ENCODE data around the gene ANP32B.

Gene ANP32B

DNA sequence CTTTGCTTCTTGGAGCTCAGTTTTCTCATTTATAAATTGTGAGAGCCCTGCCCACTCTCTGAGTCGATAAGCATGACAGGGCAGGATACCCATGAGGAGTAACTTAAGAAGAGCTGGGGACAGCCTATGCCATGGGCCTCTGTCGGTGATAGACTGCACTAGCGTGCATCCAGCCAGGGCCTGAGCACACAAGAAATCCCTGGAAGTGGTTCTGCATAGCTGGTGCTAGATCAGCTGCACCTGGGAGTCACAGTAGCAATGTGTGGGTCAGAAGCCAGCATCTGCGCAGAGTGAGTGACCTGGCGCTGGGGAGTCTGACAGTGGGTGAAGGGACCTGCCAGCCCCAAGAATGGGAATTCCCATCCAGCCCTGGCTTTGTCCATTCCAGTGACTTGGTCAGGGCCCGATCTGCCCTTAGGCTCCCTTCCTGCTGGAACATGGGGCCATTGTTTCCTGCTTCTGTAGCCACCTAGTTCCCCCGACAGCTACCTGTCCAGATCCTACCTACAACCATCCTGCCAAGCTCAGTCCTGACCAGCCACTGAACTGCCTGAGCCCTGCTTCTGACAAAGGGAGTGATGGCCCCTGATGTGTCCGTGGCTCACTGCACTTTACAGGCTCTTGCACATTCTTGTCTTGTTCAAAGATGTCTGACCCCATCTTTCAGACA lies 37.5 kb downstream of the ANP32B start:
- DNase-seq (ENCODE audit: low read depth, low spot score), result no peak
- no peak overlapping the region for H3K27ac ChIP-seq

DNA sequence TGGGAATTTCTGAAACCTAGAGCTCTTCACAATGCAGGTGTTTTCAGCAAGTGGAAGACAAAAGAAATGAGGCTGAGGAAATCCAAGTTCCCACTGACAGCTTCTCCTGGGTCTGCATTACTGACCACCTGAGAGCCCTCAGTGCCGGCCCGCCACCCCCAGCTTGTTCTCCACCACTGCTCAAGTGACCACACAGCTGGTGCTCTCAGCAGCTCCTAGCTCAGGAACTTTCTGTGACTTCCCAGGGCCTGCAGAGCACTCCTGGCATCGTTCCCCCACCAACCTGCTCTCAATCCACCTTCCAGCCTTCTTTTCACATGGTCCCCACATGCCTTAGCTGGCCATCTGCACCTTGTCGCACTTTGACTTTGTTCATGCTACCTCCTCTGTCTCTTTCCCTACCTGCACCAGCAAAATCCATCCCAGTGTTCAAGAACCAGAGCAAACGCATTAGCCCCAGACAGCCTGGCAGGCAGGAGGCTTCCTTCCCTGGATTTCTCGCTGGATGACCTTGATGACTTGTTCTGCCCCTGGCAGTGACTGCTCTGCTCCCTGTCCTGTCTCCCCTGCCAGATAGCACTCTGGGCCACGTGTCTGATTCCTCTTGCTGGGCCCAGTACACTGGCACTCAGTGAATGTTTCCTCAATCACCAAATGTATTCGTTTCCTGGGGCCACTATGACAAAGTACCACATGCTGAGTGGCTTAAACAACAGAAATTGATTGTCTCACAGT lies 38.3 kb downstream of the ANP32B start:
- no peak overlapping the region for H3K27ac ChIP-seq
- DNase-seq (ENCODE audit: low read depth, low spot score), result no peak

DNA sequence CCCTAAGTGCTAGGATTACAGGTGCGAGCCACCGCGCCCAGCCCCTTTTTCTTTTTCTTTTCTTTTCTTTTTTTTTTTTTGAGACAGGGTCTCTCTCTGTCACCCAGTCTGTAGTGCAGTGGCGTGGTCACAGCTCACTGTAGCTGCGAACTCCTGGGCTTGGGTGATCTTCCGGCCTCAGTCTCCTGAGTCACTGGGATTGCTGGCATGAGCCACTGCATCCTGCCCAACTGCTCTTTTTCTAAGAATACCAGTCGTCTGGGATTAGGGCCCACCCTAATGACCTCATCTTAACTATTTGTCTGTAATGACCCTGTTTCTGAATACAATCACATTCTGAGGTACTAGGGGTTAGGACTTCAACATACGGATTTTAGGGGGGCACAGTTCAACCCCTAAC lies 39.3 kb downstream of the ANP32B start:
- DNase-seq (ENCODE audit: low read depth, low spot score), result no peak

DNA sequence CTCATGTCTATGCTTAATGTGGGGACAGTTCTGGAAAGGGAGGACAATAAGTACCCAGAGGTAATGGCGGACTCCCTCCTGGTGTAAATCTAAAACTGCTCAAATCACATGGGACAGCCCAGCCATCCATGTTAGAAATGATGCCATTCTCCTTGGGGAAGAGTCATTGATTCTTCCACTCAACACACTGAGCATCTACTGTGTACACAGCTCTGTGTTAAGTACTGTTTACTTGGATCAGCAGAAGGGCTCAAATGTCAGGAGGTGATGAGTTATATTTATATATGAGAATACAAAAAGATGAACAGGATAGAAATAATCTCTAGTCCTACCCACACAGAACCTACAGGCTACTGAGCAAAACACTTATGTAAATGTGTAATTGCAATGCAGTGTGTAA lies 41.6 kb downstream of the ANP32B start:
- DNase-seq (ENCODE audit: low read depth, low spot score), result no peak
- H3K27ac ChIP-seq, result no peak overlapping the region

More for the DNA sequence above, 39.3 kb downstream of the ANP32B start:
- no peak overlapping the region for H3K27ac ChIP-seq

DNA sequence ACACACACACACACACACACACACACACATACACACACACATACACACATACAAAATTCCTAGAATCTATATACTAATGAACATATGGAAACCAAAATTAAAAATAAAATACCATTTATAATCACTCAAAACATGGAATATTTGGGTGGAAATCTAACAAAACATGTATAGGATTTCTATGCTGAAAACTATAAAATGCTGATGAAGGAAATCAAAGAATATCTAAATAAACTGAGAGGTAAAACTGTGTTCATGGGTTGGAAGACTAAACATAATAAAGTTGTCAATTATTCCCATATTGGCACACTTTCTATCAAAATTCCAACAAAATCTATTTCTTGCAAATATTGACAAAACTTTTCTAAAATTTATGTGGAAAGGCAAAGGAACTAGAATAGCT lies 48.0 kb downstream of the ANP32B start:
- H3K27ac ChIP-seq, result no peak overlapping the region
- no peak for DNase-seq (ENCODE audit: low read depth, low spot score)

GRCh38 chr9:98031935-98032334 lies 48.8 kb downstream of the ANP32B start:
- H3K27ac ChIP-seq, result no peak overlapping the region
- no peak for DNase-seq (ENCODE audit: low read depth, low spot score)

DNA sequence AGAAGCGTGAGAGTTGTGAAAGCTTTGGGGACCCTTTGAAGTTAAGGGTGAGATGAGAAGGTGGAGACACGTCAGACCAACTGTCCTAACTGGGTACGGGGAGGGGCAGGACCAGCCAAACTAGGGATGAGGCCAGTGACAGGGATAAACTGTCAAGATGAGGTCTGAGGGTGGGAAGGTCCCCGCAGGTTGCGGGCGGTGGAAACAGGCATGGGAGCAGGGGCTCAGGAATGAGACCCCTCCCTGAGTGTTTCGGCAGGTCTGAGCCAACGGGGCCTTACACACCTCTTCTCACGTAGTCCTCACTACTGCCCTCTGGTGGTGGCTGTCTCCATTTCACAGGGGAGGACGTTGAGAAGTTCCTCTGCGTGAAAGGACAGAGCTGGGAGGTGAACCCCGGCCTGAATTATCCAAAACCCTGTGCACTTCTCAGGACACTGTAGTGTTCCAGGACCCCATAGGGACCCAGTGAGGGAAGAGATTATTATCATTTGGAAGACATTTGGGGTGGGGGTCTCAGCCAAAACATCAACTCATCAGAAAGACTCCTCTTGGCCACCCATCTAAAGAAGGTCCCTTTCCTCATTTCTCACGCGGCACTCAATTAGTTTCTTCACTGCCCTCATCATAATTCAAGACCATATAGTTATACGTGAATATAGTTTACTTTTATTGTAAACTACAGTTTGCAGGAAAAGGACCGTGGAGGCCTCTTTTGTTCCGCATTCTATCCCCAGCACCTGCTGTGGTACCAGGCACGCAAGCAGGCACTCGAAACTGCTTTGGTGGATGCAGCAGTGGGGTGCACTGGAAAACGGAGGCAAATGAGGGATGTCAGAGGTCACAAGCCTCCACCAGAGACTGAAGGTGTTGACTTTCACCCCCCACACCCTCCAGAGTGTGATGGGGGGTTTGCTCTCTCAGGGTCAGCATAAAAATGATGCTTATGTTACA lies 51.7 kb downstream of the ANP32B start:
- peak overlapping the region; percentile 72 for H3K27ac ChIP-seq
- peak; percentile 18 for DNase-seq (ENCODE audit: low read depth, low spot score)

DNA sequence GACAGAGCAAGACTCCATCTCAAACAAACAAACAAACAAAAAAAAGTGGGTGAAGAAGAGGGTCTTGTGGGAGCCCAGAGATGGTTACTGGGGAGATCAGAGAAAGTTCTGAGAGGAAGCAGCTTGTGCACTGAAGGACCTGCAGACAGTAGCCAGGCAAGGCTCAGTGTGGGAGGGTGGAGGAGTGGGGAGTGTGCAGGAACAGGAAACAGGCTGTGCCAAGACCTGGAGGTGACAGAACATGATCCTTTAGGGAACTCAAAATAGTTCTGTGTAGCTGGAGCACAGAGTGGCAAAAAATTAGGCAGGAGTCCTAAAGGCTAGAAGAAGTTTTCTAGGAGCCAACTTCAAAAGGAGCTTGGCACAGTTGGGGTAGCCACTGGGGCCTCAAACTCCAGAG lies 54.2 kb downstream of the ANP32B start:
- H3K27ac ChIP-seq, result no peak overlapping the region
- no peak for DNase-seq (ENCODE audit: low read depth, low spot score)

DNA sequence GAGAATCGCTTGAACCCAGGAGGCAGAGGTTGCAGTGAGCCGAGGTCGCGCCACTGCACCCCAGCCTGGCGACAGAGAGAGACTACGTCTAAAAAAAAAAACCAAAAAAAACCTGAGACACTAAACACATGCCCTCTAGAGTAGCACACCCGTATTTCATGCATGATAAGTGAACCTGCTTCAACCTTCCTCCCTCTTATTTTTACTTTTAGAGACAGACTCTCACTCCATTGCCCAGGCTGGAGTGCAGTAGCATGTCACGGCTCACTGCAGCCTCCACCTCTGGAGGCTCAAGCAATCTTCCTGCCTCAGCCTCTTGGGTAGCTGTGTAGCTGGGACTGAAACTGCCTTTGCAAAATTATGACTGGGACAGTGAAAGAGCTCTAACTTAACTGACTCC lies 55.8 kb downstream of the ANP32B start:
- H3K27ac ChIP-seq, result no peak overlapping the region
- DNase-seq (ENCODE audit: low read depth, low spot score), result no peak

DNA sequence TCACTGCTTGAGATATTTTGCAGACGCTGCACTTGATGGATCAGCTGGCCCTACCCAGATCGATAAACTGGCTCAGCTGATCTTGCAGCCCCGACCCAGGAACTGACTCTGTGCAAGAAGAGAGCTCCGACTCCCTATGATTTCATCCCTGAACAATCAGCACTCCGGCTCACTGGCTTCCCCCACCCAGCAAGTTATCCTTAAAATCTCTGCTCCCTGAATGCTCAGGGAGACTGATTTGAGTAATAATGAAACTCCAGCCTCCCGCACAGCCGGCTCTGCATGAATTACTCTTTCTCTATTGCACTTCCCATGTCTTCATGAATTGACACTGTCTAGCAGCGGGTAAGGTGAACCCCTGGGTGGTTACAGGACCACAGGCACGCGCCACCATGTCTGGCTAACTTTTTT lies 56.5 kb downstream of the ANP32B start:
- no peak overlapping the region for H3K27ac ChIP-seq
- DNase-seq (ENCODE audit: low read depth, low spot score), result no peak

DNA sequence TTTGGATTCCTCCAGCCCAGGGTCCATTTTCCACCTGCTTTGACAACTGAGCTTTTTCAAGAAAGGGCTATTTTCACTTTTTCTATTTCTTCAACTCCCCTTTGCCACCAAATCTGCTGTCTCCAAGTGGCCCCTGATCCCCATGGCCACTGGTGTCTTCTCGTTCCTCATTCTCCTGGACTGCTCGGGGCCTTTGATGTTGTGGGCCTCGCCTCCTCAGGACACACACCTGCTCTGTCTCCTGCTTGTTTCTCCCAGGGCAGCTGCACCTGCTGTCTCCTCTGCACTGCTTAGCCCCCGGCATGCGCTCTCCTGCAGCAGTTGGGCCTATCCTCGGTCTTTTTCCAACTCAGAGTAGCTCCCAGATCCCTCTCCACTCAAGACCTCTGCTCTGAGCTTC lies 57.1 kb downstream of the ANP32B start:
- DNase-seq (ENCODE audit: low read depth, low spot score), result no peak

GRCh38 chr9:98043915-98044314 lies 60.8 kb downstream of the ANP32B start:
- no peak overlapping the region for H3K27ac ChIP-seq

More for the DNA sequence above, 57.1 kb downstream of the ANP32B start:
- no peak overlapping the region for H3K27ac ChIP-seq

GRCh38 chr9:98045234-98046179 lies 62.4 kb downstream of the ANP32B start:
- H3K27ac ChIP-seq, result no peak overlapping the region
- no peak for DNase-seq (ENCODE audit: low read depth, low spot score)

More at GRCh38 chr9:98043915-98044314, 60.8 kb downstream of the ANP32B start:
- DNase-seq (ENCODE audit: low read depth, low spot score), result no peak

DNA sequence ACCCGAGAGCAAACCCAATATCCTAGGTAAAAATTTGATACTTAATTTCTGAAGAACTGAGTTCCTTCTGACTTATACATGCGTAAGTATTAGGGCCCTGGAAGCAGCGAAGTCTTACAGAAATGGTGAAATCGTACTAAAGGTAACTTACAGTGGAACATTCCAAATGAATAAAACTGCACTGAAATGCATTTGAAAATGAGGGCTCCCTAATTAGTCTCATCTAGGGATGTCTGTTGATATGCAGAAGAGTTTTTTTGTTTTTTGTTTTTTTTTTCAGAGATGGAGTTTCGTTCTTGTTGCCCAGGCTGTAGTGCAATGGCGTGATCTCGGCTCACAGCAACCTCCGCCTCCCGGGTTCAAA lies 63.0 kb downstream of the ANP32B start:
- no peak overlapping the region for H3K27ac ChIP-seq
- no peak for DNase-seq (ENCODE audit: low read depth, low spot score)

- no peak overlapping the region for H3K27ac ChIP-seq
- DNase-seq (ENCODE audit: low read depth, low spot score), result no peak
Observed at GRCh38 chr9:98047002-98047401, 63.9 kb downstream of the ANP32B start.

GRCh38 chr9:98049288-98050072 lies 66.3 kb downstream of the ANP32B start:
- no peak overlapping the region for H3K27ac ChIP-seq
- DNase-seq (ENCODE audit: low read depth, low spot score), result no peak

DNA sequence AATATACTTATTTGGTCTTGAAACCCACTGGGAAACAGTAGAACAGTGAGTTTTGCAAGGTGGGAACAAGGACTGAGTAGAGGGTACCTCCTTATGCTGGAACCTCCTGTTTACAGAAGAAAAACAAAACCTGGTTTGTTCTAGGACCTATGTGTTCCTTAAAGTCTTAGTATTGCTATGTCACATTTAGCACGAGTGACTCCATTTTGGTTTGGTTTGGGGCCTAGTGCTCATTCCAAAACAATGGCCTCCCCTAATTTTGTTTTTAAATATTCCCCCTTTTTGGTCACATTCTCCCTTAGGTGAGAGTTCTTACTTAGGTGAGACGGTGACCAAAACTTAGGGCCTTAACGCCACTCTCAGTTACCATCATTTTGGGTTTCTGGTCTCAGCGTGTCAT lies 67.2 kb downstream of the ANP32B start:
- H3K27ac ChIP-seq, result no peak overlapping the region
- DNase-seq (ENCODE audit: low read depth, low spot score), result no peak

- no peak for DNase-seq (ENCODE audit: low read depth, low spot score)
- no peak overlapping the region for H3K27ac ChIP-seq
Observed at GRCh38 chr9:98054376-98054951, 71.3 kb downstream of the ANP32B start.

Data from epithelial cell of prostate (primary cell).